Measurements from ENCODE around the gene CEMIP. TPM values are rescaled to one million over a fixed set of nuclear protein-coding genes. Genes with fewer than 3 reads are reported as not detected.

CEMIP gene
- total and polyA plus RNA-seq, 2 of the 13 experiments (the other 11 are each of a cell fraction or from before 2014, with no cell fraction given), result 4.3 to 28.5 TPM

GRCh38 chr15:80789796-80790195, 10.6 kb downstream of the CEMIP start:
- ATAC-seq (no peak), FAIRE-seq (no peak), DNase-seq (ENCODE audit: low spot score) (no peak)
- no peak overlapping the region for H2AFZ ChIP-seq (ENCODE audit: low read length)
- TF ChIP-seq ZNF207 (IDR thresholded peaks at IDR 0.05; ENCODE audit: borderline replicate concordance) (no peak), DNMT3B (CRISPR knock-in tag; conservative IDR thresholded peaks at IDR 0.05) (no peak), U2AF2 (IDR thresholded peaks at IDR 0.05; ENCODE audit: low read depth, low read length) (no peak), ZNF652 (CRISPR knock-in tag; IDR thresholded peaks at IDR 0.05; ENCODE audit: borderline replicate concordance, low read depth) (no peak), ZNF225 (CRISPR knock-in tag; IDR thresholded peaks at IDR 0.05) (no peak), SP2 (CRISPR knock-in tag; IDR thresholded peaks at IDR 0.05) (no peak)
- TF ChIP-seq, protein P1, sequence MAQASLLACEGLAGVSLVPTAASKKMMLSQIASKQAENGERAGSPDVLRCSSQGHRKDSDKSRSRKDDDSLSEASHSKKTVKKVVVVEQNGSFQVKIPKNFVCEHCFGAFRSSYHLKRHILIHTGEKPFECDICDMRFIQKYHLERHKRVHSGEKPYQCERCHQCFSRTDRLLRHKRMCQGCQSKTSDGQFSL (CRISPR knock-in tag; IDR thresholded peaks at IDR 0.05), result no peak
- TF ChIP-seq, protein P2, sequence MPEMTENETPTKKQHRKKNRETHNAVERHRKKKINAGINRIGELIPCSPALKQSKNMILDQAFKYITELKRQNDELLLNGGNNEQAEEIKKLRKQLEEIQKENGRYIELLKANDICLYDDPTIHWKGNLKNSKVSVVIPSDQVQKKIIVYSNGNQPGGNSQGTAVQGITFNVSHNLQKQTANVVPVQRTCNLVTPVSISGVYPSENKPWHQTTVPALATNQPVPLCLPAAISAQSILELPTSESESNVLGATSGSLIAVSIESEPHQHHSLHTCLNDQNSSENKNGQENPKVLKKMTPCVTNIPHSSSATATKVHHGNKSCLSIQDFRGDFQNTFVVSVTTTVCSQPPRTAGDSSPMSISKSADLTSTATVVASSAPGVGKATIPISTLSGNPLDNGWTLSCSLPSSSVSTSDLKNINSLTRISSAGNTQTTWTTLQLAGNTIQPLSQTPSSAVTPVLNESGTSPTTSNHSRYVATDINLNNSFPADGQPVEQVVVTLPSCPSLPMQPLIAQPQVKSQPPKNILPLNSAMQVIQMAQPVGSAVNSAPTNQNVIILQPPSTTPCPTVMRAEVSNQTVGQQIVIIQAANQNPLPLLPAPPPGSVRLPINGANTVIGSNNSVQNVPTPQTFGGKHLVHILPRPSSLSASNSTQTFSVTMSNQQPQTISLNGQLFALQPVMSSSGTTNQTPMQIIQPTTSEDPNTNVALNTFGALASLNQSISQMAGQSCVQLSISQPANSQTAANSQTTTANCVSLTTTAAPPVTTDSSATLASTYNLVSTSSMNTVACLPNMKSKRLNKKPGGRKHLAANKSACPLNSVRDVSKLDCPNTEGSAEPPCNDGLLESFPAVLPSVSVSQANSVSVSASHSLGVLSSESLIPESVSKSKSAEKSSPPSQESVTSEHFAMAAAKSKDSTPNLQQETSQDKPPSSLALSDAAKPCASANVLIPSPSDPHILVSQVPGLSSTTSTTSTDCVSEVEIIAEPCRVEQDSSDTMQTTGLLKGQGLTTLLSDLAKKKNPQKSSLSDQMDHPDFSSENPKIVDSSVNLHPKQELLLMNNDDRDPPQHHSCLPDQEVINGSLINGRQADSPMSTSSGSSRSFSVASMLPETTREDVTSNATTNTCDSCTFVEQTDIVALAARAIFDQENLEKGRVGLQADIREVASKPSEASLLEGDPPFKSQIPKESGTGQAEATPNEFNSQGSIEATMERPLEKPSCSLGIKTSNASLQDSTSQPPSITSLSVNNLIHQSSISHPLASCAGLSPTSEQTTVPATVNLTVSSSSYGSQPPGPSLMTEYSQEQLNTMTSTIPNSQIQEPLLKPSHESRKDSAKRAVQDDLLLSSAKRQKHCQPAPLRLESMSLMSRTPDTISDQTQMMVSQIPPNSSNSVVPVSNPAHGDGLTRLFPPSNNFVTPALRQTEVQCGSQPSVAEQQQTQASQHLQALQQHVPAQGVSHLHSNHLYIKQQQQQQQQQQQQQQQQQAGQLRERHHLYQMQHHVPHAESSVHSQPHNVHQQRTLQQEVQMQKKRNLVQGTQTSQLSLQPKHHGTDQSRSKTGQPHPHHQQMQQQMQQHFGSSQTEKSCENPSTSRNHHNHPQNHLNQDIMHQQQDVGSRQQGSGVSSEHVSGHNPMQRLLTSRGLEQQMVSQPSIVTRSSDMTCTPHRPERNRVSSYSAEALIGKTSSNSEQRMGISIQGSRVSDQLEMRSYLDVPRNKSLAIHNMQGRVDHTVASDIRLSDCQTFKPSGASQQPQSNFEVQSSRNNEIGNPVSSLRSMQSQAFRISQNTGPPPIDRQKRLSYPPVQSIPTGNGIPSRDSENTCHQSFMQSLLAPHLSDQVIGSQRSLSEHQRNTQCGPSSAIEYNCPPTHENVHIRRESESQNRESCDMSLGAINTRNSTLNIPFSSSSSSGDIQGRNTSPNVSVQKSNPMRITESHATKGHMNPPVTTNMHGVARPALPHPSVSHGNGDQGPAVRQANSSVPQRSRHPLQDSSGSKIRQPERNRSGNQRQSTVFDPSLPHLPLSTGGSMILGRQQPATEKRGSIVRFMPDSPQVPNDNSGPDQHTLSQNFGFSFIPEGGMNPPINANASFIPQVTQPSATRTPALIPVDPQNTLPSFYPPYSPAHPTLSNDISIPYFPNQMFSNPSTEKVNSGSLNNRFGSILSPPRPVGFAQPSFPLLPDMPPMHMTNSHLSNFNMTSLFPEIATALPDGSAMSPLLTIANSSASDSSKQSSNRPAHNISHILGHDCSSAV (CRISPR knock-in tag; IDR thresholded peaks at IDR 0.05; ENCODE audit: borderline replicate concordance), result no peak
- TF ChIP-seq, protein P3, sequence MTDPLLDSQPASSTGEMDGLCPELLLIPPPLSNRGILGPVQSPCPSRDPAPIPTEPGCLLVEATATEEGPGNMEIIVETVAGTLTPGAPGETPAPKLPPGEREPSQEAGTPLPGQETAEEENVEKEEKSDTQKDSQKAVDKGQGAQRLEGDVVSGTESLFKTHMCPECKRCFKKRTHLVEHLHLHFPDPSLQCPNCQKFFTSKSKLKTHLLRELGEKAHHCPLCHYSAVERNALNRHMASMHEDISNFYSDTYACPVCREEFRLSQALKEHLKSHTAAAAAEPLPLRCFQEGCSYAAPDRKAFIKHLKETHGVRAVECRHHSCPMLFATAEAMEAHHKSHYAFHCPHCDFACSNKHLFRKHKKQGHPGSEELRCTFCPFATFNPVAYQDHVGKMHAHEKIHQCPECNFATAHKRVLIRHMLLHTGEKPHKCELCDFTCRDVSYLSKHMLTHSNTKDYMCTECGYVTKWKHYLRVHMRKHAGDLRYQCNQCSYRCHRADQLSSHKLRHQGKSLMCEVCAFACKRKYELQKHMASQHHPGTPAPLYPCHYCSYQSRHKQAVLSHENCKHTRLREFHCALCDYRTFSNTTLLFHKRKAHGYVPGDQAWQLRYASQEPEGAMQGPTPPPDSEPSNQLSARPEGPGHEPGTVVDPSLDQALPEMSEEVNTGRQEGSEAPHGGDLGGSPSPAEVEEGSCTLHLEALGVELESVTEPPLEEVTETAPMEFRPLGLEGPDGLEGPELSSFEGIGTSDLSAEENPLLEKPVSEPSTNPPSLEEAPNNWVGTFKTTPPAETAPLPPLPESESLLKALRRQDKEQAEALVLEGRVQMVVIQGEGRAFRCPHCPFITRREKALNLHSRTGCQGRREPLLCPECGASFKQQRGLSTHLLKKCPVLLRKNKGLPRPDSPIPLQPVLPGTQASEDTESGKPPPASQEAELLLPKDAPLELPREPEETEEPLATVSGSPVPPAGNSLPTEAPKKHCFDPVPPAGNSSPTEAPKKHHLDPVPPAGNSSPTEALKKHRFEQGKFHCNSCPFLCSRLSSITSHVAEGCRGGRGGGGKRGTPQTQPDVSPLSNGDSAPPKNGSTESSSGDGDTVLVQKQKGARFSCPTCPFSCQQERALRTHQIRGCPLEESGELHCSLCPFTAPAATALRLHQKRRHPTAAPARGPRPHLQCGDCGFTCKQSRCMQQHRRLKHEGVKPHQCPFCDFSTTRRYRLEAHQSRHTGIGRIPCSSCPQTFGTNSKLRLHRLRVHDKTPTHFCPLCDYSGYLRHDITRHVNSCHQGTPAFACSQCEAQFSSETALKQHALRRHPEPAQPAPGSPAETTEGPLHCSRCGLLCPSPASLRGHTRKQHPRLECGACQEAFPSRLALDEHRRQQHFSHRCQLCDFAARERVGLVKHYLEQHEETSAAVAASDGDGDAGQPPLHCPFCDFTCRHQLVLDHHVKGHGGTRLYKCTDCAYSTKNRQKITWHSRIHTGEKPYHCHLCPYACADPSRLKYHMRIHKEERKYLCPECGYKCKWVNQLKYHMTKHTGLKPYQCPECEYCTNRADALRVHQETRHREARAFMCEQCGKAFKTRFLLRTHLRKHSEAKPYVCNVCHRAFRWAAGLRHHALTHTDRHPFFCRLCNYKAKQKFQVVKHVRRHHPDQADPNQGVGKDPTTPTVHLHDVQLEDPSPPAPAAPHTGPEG (CRISPR knock-in tag; IDR thresholded peaks at IDR 0.05), result no peak
- 0 out of 2 replicates have a peak, but pooled peaks cover 2% of the 10 kb centered on the region for H4K20me1 ChIP-seq (ENCODE audit: insufficient read depth, low read length)
- in situ Hi-C loops (cut with HindIII; ENCODE audit: extremely low pct_ligation_motif_present, low pct_unique_long_range_greater_than_20kb) (no loop called here), intact Hi-C loops (cut with micrococcal nuclease; ENCODE audit: unreplicated experiment) (no loop called here)
- POLR2A ChIA-PET, result no interaction called here
- H3K4me3 ChIP-seq (replicated peaks in 1 of 3; ENCODE audit: insufficient read depth in 1 of 3, low read depth in 2 of 3, low read length in 3 of 3), result no peak overlapping the region
- H3K79me2 ChIP-seq (ENCODE audit: insufficient read depth, low read length), result no peaks in the 10 kb centered on the region
- no peak overlapping the region for H3K27ac ChIP-seq (ENCODE audit: extremely low read length, insufficient read depth, low read length)
- peaks cover 29 to 71% of the 10 kb centered on the region in 2 experiments for H3K36me3 ChIP-seq (replicated peaks in 1 of 2; ENCODE audit: control insufficient read depth in 1 of 2, insufficient read depth in 2 of 2, low read length in 2 of 2)
- no peak overlapping the region for H3K4me2 ChIP-seq (ENCODE audit: low read depth, low read length)
- 88% methylated on average over 4 of the region's 4 CpGs for WGBS (ENCODE audit: low lambda C conversion rate)
- H3K9me3 ChIP-seq (ENCODE audit: low read length), result no peaks in the 10 kb centered on the region
- CTCF ChIA-PET (ENCODE audit: low intra/inter-chr PET ratio, low total read pairs), result no interaction called here
- BruUV-seq (replicated peaks), result no TSS peak
- no peak overlapping the region for H3K9ac ChIP-seq (ENCODE audit: insufficient read depth, low read depth, low read length)
- no peaks in the 10 kb centered on the region for H3K27me3 ChIP-seq (ENCODE audit: control insufficient read depth in 1 of 2, insufficient read depth in 2 of 2, low read length in 2 of 2)
- H3K4me1 ChIP-seq (ENCODE audit: insufficient read depth, low read length), result no peaks in the 10 kb centered on the region
